Measurements from ENCODE around the gene CNTNAP4.

CNTNAP4 gene

DNA sequence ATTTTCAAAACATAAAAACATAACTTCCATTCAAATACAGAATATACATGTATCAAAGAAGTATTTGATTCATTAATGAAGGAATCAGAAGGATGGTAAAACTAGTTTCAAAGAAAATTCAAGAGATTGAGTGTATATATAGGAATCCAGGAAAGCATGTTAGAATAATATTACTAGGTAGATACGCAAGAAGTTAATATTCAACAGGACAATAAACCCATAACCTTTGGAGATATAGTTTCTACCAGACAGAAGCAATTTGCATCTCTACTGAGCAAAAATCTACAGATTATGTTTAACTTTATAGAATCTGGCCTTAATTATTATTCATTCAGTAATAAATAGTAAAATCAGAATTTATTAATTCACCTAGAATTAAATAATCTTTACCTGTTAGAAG, 166.8 kb downstream of the CNTNAP4 start:
- Mint-ChIP-seq H3K4me3 (no peak overlapping the region), H3K27ac (no peak overlapping the region), H3K27me3 (ENCODE audit: low read depth) (peaks cover 4% of the 10 kb centered on the region), H3K4me1 (no peaks in the 10 kb centered on the region), H3K36me3 (ENCODE audit: low read depth) (no peaks in the 10 kb centered on the region), H3K9me3 (peaks cover 3% of the 10 kb centered on the region)
- TF ChIP-seq CTCF (IDR thresholded peaks at IDR 0.05; ENCODE audit: unreplicated experiment in 3 of 3) = no peak

DNA sequence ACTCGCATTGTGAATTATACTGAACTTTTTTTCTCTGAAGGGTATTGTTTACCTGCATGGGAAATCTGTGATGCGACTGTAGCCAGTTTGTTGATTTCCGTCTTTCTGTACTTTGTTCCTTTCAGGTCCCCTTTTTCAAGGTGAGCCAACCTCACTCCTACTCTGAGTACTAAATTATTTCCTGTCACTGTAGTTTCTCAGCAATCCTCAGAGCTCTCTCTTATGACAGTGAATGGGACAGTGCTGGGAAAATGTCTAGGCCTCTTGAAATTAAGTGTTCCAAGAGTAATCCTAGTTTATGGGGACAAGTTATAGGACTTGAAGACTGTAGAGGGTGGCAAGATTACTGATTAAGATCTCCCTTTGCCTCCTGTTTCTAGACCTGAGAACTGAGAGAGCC, 167.6 kb downstream of the CNTNAP4 start:
- Mint-ChIP-seq H3K27me3 (ENCODE audit: low read depth) (peaks cover 4% of the 10 kb centered on the region), H3K36me3 (ENCODE audit: low read depth) (no peaks in the 10 kb centered on the region), H3K4me1 (no peaks in the 10 kb centered on the region), H3K27ac (no peak overlapping the region), H3K4me3 (no peak overlapping the region), H3K9me3 (peaks cover 3% of the 10 kb centered on the region)
- no peak for TF ChIP-seq CTCF (IDR thresholded peaks at IDR 0.05; ENCODE audit: unreplicated experiment in 3 of 3)

- Mint-ChIP-seq H3K9me3 (peaks cover 3% of the 10 kb centered on the region), H3K27me3 (ENCODE audit: low read depth) (peaks cover 4% of the 10 kb centered on the region), H3K4me1 (no peaks in the 10 kb centered on the region), H3K36me3 (ENCODE audit: low read depth) (no peaks in the 10 kb centered on the region), H3K4me3 (no peak overlapping the region), H3K27ac (no peak overlapping the region)
- no peak for TF ChIP-seq CTCF (IDR thresholded peaks at IDR 0.05; ENCODE audit: unreplicated experiment in 3 of 3)
Measured at GRCh38 chr16:76445815-76446214, 168.6 kb downstream of the CNTNAP4 start.

GRCh38 chr16:76446251-76446650, 169.1 kb downstream of the CNTNAP4 start:
- Mint-ChIP-seq H3K4me3 (no peak overlapping the region), H3K27me3 (ENCODE audit: low read depth) (peaks cover 4% of the 10 kb centered on the region), H3K36me3 (ENCODE audit: low read depth) (no peaks in the 10 kb centered on the region), H3K9me3 (peaks cover 3% of the 10 kb centered on the region), H3K27ac (no peak overlapping the region), H3K4me1 (no peaks in the 10 kb centered on the region)
- TF ChIP-seq CTCF (IDR thresholded peaks at IDR 0.05; ENCODE audit: unreplicated experiment in 3 of 3) = no peak

- H3K9me3 Mint-ChIP-seq = no peaks in the 10 kb centered on the region
- H3K27ac Mint-ChIP-seq = no peak overlapping the region
- no peaks in the 10 kb centered on the region for H3K4me1 Mint-ChIP-seq
- no peak overlapping the region for H3K4me3 Mint-ChIP-seq
- peaks cover 4% of the 10 kb centered on the region for H3K27me3 Mint-ChIP-seq (ENCODE audit: low read depth)
- no peak for TF ChIP-seq CTCF (IDR thresholded peaks at IDR 0.05; ENCODE audit: unreplicated experiment in 3 of 3)
- no peaks in the 10 kb centered on the region for H3K36me3 Mint-ChIP-seq (ENCODE audit: low read depth)
Measured at GRCh38 chr16:76450890-76451289, 173.7 kb downstream of the CNTNAP4 start.

DNA sequence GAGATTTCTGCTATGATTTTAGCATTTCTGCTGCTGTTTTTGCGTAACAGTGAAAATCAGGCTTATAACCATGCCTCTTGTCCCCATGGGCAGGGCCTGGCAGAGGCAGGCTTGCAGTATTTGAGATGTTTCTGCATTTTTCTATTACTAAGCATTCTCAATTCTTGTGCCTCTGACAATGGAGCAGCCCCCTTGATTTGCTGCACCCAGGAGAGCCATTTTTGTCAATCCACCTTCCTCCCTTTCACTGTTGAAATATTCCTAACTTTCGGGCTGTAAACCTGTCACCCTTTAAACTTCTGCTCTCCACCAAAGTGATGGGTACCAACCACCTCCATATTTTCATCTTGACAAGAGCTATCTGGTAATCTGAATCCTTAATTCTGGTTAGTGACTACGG, 178.1 kb downstream of the CNTNAP4 start:
- Mint-ChIP-seq H3K36me3 (ENCODE audit: low read depth) (no peaks in the 10 kb centered on the region), H3K9me3 (no peaks in the 10 kb centered on the region), H3K27ac (no peak overlapping the region), H3K27me3 (ENCODE audit: low read depth) (no peaks in the 10 kb centered on the region), H3K4me3 (no peak overlapping the region), H3K4me1 (no peaks in the 10 kb centered on the region)
- no peak for TF ChIP-seq CTCF (IDR thresholded peaks at IDR 0.05; ENCODE audit: unreplicated experiment in 3 of 3)

All from nephron (organoid).